ENCODE measurements around the gene TRMT2A.

The TRMT2A gene

DNA sequence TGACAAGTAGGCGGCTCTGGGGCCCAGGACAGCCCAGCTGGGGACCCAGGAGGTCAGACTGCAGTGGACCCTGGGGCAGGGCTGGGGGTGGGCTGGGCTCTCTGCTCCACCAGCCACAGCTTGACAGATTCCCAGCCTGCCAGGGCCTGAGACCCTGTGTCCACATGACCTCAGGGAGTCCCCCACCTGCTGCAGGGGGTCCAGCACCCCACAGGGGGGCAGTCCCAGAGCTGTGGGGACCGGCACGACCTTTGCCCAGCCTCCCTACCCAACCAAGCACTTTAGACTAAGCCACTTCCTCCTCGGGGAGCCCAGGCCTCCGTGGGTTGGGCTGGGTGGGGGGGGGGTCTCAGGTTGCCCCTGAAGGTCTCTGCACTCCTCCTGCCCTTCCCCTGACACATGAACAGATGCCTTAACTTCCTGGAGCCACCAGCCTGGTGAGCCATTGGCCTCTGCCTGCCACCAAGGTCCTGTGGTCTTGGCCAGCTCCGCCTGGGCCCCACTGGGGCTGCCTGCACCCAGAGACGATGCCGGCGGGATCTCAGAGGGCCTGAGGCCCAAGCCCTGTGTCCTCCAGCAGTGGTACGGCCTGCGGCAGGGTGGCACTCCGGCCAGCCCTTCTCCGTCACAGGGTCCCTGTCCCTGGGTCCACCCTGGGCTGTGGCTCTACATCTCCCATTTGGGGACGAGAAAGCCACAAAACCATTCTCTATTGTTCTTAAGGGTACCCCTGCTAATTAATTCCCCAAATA, 30.4 kb upstream of the TRMT2A start:
- DNase-seq = no peak

DNA sequence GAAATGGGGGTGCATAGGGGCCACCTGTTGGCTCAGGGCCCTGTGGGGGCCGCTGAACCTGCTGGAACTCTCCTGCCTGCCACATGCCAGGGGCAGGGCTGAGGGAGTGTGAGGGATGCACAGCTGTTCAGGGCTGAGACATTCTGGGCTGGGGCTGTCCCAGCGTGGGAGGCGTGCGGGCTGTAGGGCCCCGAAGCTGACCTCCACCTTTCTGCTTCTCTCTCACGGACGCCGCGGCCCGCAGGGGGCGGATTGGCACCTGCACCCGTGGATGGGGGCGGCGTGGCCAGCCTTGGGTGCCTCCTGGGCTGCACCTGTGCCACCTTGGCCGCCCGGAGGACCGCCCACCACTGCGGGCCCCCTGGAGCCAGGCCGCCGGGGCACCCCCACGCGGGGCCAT, 29.8 kb upstream of the TRMT2A start:
- no peak for DNase-seq

DNA sequence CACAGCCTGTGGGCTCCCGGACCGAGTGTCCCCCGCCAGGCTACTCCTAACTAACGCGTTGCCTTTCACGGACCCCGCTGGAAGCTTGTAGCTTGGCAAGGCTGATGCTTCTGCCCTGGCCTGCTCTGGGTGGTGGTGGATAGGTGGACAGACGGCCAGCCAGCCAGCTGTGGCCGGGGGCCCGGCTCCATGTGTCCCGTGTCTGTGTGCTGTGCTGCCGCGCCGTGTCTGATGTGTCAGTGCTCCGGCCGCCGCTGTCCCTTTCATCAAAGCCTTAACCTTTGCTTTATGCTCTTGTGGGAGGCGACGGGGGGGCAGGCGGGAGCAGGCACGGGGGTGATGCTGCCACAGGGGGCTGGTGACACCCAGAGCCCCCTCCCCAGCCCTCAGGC, 28.8 kb upstream of the TRMT2A start:
- no peak for DNase-seq

DNA sequence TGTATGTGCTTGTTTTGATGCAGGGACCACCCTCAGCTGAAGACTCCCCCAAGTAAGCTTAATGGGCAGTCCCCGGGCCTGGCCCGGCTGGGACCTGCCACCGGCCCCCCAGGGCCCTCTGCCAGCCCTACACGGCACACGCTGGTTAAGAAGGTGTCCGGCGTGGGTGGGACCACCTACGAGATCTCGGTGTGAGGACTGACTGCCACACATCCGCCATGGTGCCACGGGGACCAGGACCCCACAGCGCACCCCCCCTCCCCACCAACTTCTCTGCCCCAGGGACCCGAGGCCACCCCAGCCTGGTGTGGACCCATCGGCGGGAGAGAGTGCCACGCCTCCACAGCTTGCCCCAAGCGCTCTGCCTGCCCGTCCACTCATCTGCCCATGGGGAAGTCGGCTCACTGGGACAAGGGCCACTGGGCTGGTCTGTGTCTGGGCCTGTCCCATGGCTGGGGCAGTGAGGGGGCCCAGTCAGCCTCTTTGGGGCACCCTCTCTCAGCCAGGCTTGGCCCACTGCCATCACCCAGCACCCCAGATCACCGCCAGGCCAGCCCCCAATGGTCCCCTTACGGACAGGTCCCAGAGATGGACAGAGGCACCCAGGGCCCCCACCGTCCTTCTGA, 28.3 kb upstream of the TRMT2A start:
- DNase-seq = no peak

DNA sequence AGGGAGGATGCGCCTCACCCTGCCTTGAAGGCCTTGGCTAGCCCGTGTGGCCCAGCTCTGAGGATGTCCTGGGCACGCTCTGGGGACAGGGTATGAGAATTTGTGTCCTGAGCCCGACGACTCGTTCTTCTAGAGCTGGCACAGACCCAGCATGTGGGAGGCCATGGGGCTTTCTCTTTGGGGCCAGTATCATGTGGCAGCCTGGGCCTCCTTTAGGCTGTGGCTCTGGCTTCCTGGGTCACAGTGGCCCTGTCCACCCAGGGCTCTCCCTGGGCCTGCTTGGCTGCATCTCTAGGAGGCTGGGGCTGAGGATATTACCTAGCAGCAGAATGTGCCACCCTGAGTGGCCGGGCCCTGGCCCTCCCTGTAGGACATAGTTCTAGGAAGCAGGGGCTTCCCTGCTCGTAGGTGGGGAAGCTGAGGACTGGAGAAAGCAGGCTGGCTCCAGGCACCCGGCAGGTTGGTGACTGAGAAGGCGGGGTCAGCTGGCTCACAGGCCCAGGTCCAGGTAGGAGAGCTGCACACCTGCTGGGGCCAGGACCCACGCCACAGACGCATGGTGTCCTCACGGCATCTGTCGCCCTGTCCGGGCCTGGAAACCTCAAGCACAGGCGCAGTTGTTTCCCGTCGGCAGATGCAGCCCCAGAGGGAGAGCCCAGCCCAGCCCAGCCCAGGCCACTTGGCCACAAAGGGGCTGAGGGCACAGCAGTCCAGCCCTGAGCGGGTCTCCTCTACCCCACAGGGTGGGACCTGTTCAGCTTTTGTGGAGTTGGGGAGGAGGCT, 27.0 kb upstream of the TRMT2A start:
- no peak for DNase-seq

DNA sequence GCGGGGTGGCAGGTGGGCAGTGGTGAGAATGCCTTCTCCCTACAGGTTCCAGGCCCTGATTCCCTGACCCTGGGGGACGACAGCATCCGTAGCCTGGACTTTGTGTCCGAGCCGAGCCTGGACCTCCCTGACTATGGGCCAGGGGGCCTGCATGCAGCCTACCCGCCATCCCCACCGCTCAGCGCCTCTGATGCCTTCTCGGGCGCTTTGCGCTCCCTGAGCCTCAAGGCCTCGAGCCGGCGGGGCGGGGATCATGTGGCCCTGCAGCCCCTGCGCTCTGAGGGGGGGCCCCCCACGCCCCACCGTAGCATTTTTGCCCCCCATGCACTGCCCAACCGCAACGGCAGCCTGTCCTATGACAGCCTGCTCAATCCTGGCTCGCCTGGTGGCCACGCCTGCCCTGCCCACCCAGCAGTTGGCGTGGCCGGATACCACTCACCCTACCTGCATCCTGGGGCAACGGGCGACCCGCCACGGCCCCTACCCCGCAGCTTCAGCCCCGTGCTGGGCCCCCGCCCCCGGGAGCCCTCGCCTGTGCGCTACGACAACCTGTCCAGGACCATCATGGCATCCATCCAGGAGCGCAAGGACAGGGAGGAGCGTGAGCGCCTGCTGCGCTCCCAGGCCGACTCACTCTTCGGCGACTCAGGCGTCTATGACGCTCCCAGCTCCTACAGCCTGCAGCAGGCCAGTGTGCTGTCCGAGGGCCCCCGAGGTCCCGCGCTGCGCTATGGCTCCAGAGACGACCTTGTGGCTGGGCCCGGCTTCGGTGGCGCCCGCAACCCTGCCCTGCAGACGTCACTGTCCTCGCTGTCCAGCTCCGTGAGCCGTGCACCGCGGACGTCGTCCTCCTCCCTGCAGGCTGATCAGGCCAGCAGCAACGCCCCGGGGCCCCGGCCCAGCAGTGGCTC, 25.9 kb upstream of the TRMT2A start:
- DNase-seq = no peak

DNA sequence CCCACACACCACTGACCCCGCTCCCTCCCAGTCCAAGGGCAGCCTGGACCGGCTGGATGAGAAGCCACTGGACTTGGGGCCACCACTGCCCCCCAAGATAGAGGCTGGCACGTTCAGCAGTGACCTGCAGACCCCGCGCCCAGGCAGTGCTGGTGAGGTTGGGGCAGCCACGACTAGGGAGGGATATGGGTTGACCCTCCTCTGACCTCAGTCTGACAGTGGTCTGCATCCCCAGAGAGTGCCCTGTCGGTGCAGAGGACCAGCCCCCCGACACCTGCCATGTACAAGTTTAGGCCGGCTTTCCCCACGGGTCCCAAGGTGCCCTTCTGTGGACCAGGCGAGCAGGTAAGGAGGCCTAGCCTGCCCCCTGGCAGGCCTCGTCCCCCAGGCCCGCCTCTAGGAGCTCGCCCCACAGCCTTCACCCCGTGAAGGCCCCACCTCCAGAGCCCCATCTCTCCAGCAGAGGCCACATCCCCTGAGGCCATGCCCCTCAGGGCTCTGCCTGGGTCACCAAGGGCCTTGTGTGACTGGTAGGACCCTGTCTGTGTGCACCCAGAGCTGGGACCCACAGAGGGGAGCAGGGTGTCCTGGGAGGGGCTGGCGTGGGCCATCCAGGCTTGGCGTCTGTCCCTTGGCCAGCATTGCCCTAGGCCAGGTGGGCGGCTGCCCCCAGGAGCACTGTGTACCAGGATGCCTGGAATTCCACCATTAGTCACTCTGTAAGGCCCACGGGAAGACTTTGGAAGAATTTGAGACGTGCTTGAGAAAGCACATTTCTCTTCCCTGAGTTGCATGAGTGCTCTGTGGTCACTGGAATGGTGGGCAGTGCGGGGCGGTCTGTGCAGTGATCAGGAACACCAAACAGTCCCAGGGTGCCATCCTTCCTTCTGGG, 24.4 kb upstream of the TRMT2A start:
- no peak for DNase-seq

DNA sequence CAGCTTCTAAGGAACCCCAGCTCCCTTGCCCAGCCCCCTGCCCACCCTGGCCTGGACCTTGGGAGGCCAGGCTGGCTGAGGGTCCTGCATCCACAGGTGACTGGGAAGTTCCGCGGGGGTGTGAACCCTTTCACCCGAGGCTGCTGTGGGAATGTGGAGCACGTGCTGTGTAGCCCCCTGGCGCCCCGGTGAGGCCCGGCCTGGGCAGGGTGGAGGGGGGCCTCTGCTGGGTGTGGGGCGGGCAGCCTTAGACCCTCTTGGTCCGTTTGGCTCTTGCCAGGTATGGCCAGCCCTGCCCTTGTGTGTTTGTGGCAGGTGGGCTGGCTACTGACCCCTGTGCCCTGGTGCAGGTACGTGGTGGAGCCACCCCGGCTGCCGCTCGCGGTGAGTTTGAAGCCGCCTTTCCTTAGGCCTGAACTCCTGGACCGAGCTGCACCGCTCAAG, 23.5 kb upstream of the TRMT2A start:
- no peak for DNase-seq

DNA sequence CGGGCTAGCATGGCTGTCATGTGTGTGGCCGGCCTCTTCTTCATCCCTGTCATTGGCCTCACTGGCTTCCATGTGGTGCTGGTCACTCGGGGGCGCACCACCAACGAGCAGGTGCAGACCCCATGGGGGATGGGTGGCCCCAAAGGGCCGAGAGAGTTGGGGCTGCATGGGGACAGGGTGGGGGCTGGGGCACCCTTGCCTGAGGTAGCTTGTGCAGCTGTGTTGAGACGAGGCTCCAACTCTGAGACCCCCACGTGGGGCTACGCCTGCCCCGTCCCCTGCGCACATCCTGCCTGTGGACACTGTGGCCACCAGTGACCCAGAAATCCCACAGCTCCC, 23.1 kb upstream of the TRMT2A start:
- no peak for DNase-seq

DNA sequence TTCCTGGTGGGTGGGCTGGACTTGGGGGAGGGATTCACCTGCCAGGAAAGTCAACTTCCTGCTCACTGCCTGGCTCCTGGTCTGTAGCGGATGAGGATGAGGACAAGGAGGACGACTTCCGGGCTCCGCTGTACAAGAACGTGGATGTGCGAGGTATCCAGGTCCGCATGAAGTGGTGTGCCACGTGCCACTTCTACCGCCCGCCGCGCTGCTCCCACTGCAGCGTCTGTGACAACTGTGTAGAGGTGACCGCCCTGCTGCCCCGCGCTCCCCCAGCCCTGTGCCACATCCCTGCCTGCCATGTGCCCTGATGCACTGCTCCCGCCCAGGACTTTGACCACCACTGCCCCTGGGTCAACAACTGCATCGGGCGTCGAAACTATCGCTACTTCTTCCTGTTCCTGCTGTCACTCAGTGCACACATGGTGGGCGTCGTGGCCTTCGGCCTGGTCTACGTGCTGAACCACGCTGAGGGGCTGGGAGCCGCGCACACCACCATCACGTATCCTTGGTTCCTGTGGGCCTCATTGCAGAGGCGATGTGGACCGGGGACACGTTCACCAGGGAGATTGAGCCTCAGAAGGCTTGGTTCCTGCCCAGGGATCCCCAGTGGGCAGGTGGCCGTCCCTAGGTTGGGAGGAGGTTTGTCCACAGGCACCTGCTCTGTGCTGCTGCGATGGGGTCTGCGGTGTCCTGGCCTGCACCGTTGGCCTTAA, 22.5 kb upstream of the TRMT2A start:
- DNase-seq = no peak

DNA sequence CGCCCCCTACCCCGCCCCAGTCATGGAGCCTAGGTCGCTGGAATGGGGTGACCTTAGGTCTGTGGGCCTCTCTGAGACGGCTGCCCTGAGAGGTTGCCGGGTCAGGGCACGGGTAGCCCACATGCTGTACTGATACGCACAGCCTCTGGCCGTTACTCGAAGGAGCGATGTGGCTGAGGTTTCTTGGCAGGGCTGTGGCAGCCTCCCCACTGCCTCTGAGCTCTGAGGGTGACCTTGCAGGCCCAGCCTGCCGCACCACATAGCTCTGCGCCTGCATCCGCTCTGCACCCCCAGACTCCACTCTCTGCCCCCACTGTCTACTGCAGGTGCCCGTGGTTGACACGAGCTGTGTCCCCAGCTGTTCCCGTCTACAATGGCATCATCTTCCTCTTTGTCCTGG, 21.8 kb upstream of the TRMT2A start:
- no peak for DNase-seq

DNA sequence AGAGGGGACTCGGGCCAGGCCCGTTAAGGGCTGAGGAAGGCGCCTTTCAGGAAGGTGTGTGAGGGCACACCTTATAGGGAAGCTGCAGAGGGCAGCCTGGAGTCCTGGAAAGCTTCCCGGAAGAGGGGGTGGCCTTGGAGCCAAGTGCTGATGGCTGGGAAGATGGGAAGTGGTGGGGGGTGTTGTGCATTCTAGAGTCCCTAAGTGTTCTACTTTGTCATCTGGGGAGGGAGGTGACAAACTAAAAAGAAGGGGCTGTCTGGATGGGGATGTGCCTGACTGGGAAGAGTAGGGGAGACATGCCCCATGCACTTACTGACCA, 21.4 kb upstream of the TRMT2A start:
- no peak for DNase-seq

DNA sequence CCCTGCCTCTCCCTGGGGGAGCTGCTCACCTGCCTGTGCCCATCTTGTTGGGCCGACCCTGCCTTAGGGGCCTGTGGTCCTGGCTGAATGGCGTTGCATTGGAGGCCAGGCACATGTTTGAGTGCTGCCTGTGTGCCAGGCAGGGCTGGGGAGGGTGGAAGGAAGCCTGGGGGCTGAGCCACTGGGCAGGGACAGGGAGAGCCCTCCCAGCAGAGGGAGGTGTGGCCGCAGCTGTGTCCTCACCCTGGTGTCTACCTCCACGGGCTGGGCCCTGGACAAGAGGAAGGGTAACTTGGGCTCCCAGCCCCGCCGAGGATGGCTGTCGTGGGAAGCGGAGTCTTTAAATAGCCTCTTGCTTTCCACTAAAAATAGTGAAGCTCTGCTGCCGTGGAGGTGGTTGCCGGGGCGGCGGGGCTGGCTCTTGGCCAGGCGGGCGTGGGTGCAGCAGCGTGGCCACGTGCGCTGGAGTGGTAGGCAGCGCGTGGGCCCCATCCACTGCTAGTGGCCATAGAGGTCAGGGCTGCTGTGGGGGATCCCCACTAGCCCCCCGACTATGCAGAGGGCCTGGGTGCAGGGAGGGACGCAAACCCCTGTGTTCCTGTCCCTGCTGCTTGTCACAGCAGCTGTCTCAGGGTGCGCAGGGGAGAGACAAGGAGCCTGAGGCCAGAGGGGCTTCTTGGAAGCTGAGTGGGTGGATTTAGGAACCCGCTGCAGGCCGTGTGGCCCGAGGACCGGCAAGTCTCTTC, 20.8 kb upstream of the TRMT2A start:
- no peak for DNase-seq

DNA sequence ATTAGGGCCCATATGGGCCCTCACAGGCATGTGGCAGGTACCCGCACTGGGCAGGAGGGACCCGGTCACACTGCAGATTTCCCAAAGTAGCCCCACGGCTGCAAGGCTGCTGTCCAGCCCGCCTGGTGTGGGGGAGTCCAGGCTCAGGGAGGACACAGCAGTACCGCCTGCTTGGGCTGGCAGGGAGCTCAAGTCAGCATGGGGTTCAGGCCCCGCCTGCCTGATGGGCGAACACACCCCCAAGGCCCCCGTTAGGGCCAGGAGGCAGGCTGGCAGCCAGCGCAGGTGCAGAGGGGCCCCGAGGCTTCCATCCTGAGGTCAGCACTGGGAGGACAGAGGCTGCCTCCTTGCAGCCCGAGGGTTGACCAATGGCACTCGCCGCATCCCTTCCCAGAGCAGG, 20.1 kb upstream of the TRMT2A start:
- no peak for DNase-seq

DNA sequence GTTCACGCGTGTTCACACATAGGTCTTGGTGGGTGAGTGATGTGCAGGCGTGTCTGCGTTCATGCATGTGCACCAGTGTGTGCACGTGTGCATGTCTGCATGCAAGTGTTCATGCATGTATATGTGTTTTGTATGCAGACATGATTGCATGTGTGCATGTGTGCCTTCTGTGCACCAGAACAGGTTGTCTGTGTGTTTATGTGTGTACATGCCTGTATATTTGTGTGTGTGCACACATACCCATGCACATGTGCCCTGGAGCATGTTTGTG, 19.5 kb upstream of the TRMT2A start:
- no peak for DNase-seq

DNA sequence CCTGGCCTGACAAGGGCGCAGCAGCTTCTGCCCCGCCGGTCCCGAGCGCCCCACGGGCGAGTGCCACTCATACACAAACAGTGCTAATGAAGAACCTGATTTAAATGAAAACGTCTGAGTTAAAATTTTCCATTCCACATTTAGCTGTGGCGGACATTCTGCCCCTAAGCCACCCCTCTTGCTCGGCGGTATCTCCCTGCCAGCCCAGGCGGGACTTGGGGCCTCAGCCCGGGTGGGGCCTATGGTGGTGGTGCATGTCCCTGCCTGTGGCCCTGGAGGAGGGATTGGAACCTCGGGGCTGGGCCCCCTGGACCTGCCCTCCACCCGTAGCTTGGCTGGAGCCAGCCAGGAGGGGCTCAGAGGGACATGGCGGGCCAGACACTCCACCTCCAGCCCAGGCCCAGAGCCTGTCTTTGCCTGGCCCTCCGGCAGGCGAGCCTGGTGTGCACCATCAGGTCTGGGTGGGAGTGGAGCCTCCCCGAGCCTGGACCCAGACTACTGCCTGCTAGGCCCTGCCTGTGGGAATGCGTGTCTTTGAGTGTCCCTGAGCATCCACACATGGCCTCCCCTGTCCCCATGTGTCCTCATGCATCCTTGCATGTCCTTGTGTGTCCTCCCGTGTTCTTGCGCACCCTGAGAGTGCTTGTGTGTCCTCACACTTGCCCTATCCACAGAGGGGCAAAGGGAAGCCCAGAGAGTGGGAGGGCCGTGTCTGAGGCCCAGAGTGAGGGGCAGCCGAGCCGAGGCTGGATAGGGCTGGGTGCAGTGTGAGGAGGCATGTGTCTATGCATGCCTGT, 19.0 kb upstream of the TRMT2A start:
- DNase-seq = no peak

DNA sequence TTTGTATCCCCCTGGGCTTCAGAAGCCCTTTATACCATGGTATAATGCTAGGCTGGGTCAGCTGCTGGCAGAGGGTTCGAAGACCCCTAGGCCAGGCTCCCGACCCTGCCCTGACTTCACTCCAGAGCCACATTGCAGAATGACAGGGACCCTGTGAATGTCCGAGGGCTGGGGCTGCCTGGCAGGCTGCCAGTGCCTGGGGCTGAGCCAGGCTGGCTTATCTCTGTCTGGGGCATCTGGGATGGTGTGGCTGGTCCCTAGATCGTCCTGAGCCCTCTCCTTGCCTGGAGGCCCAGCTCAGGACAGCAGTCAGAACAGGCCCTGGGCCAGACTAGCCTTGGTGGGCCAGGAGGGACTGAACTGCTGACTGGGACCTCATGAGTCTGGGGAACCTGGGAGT, 18.2 kb upstream of the TRMT2A start:
- no peak for DNase-seq

DNA sequence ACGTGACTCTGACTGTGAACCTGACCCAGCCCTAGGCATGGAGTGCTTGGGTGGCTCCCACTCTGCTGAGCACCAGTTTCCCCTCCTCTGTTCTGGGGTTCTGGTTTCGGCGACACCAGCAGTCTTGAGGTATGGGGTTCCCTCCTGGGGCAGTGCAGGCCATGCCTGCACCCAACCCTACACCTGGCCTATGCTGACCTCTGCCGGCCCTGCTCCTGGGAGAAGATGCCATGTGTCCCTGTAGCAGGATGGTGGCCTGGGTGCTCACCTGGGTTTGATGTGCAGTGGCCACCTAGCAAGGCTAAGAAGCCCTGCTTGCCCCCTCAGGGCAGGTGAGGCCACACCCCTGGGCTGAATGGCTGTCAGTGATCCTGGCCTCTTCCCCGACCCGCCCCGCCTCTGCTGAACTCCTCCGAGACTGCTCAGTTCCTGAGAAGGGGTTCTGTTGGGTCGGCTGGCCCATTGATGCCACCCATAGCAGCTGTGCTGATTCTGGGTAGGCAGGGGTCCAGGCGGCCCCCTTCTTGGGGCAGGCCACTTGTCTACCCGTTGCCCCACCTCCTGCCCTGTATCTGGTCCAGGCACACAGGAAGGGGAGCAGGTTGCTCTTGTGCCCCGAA, 17.0 kb upstream of the TRMT2A start:
- no peak for DNase-seq

DNA sequence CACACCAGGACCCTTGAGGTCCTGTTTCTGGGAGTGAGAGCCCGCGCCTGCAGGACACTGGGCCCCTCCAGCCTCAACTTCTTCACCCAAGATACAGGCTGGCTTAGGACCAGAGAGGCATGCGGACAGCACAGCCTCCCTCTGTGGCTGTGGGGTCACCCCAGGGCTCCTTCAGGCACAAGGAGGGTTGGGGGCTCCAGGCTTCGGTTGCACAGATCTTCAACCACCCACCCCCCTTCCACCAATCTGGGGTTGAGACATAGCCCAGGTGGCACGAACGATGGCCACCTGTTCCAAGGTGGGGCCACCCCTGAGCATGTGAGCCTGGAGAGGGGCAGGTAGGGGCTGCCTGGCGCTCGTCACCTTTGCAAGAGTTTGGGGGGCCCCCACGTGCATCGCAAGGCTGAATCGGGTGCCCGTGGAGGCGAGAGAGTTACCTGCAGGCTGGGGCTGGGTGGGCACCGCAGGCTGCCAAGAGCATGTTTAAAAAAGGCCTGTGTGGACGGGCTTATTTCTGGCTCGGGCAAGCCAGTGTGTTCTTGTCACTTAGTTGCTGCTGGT, 15.7 kb upstream of the TRMT2A start:
- no peak for DNase-seq
